Upper lobe of left lung (tissue), 4 donors: ENCODE data around the gene ADAM22.

Experiments used
- CTCF ChIP-seq, 6 experiments: fragments of 450-650 bp in 4 of 6; fragments of 200-600 bp in 2 of 6; sonication (generic) in 2 of 6; IDR thresholded peaks; one replicate each; pipeline ENCODE4 v1.5.1; 2016 to 2019; ENCODE audit warnings: antibody characterized with exemption in 6 of 6
- EP300 ChIP-seq, 4 donors: sonication (generic); formaldehyde crosslinking; IDR thresholded peaks; one replicate each; pipeline ENCODE4 v1.5.1; 2017; ENCODE audit warnings: antibody characterized with exemption in 4 of 4, control low read depth in 2 of 4
- POLR2A ChIP-seq, 4 donors: fragments of 450-650 bp; IDR thresholded peaks; one replicate each; pipeline ENCODE4 v1.5.1; 2016 to 2017; ENCODE audit warnings: antibody characterized with exemption in 4 of 4, mild to moderate bottlenecking in 2 of 4
- POLR2AphosphoS5 ChIP-seq, 2 donors: sonication (generic); formaldehyde crosslinking; IDR thresholded peaks; one replicate each; pipeline ENCODE4 v1.5.1; 2017; ENCODE audit warnings: antibody characterized with exemption in 2 of 2

- TF ChIP-seq CTCF (IDR thresholded peaks at IDR 0.05) (peak; percentile 54 to 91 (median 80)), POLR2A (IDR thresholded peaks at IDR 0.05) (no peak), EP300 (IDR thresholded peaks at IDR 0.05) (no peak), POLR2AphosphoS5 (IDR thresholded peaks at IDR 0.05) (no peak)
Observed at GRCh38 chr7:88243345-88243909, 309.4 kb downstream of the ADAM22 start.
